OCI-LY3 (cell line): ENCODE data around the gene MFGE8.
"Not testable (repeated sequence)": the region's sequence is repeated elsewhere in the genome, so short reads cannot be mapped to it uniquely, and the experiment has no call there.

ENCODE experiments used
- H2AFZ ChIP-seq: fragments of 200-600, 300-600 bp; shearing (Covaris generic); 2 replicates; pipeline ENCODE4 v1.6.0; 2014; ENCODE audit warnings: antibody characterized with exemption, low read depth, low read length
- H3K27ac ChIP-seq: fragments of 200-600, 300-600 bp; sonication (generic); 2 replicates; pipeline ENCODE4 v1.5.1; 2014; ENCODE audit warnings: mild to moderate bottlenecking, low read length, moderate library complexity, mixed read lengths
- H3K27me3 ChIP-seq: fragments of 200-600, 300-600 bp; sonication (generic); 2 replicates; pipeline ENCODE4 v1.6.1; 2014; ENCODE audit warnings: low read depth, low read length, mixed read lengths
- H3K36me3 ChIP-seq: fragments of 200-600, 300-600 bp; sonication (generic); replicated peaks from 2 replicates; pipeline ENCODE3; 2014; ENCODE audit warnings: low read depth, low read length, mixed read lengths
- H3K4me1 ChIP-seq: fragments of 300-600, 200-600 bp; sonication (generic); 2 replicates; pipeline ENCODE4 v1.6.1; 2014; ENCODE audit warnings: low read length, mixed read lengths
- H3K4me2 ChIP-seq: fragments of 200-600, 300-600 bp; sonication (generic); 2 replicates; pipeline ENCODE4 v1.6.1; 2014; ENCODE audit warnings: low read length, mixed read lengths
- H3K4me3 ChIP-seq: fragments of 300-600, 200-600 bp; sonication (generic); 2 replicates; pipeline ENCODE4 v1.5.1; 2014; ENCODE audit warnings: antibody characterized with exemption, mild to moderate bottlenecking, low read length, moderate library complexity
- H3K79me2 ChIP-seq: fragments of 300-600, 200-600 bp; shearing (Covaris generic); 2 replicates; pipeline ENCODE4 v1.6.1; 2014; ENCODE audit warnings: mild to moderate bottlenecking, low read length, mixed read lengths
- H3K9ac ChIP-seq: fragments of 300-600, 200-600 bp; shearing (Covaris generic); 2 replicates; pipeline ENCODE4 v1.6.0; 2014; ENCODE audit warnings: mild to moderate bottlenecking, low read length, moderate library complexity
- H3K9me3 ChIP-seq: fragments of 200-600, 300-600 bp; shearing (Covaris generic); 2 replicates; pipeline ENCODE4 v1.6.1; 2014; ENCODE audit warnings: low read length, mixed read lengths; ENCODE audit not compliant: insufficient read depth
- H4K20me1 ChIP-seq: fragments of 200-600, 300-600 bp; sonication (generic); 2 replicates; pipeline ENCODE4 v1.6.1; 2016; ENCODE audit warnings: low read length, mixed read lengths; ENCODE audit not compliant: insufficient read depth
- CTCF ChIP-seq: fragments of 200-600, 300-600 bp; sonication (generic); IDR thresholded peaks from 2 replicates; pipeline ENCODE4 v1.5.1; 2014; ENCODE audit warnings: antibody characterized with exemption, low read length, low read depth
- EZH2phosphoT487 ChIP-seq: fragments of 200-600 bp; shearing (Covaris generic); IDR thresholded peaks from 2 replicates; pipeline ENCODE4 v1.6.1; 2018; ENCODE audit warnings: antibody characterized with exemption, mixed run types, low read depth

MFGE8 gene

DNA sequence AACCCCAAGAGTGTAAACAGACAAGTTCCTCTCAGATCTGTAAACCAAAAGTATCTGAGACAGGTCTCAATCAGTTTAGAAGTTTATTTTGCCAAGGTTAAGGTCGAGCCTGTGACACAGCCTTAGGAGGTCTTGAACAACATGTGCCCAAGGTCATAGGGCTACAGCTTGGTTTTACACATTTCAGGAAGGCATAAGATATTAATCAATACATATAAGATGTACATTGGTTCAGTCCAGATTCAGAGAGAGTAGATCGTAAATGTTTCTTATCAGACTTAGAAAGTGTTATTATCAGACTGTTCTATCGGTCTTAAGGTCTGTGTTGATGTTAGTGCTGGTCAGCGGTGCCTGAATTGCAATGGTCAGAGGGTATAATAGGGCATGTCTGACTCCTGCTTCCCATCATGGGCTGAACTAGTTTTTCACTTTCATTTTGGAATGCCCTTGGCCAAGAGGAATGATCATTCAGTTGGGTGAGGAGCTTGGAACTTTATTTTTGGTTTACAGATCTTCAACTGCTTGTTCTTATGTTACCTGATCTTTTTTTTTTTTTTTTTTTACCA is 27.0 kb upstream of the MFGE8 start:
- Histone ChIP-seq H4K20me1 (no peaks in the 10 kb centered on the region), H3K27ac (no peak overlapping the region), H3K79me2 (no peaks in the 10 kb centered on the region), H3K9ac (no peak overlapping the region), H3K4me1 (no peaks in the 10 kb centered on the region), H3K27me3 (no peaks in the 10 kb centered on the region), H3K9me3 (no peaks in the 10 kb centered on the region), H3K4me3 (no peak overlapping the region), H3K4me2 (no peak overlapping the region), H2AFZ (no peak overlapping the region), H3K36me3 (no peaks in the 10 kb centered on the region)
- TF ChIP-seq EZH2phosphoT487 (no peak), CTCF (no peak)

DNA sequence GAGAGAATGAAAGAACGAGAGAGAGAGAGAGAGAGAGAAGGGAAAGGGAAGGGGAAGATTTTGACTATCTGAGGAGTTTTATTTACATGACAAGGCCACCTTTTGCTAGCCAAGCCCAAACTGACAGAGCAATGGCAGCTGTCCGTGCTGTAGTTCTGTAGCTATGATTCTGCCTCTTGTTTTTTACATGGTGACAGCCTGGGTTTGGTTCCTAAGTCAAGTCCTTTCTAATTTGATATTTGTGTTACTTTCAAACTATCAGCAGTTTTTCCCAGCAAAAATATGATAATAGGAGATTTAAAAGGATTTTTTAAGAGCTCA is 26.3 kb upstream of the MFGE8 start:
- Histone ChIP-seq H3K36me3 (no peaks in the 10 kb centered on the region), H3K4me2 (no peak overlapping the region), H3K4me1 (no peaks in the 10 kb centered on the region), H3K4me3 (no peak overlapping the region), H4K20me1 (no peaks in the 10 kb centered on the region), H3K9ac (no peak overlapping the region), H3K9me3 (no peaks in the 10 kb centered on the region), H3K27ac (no peak overlapping the region), H3K27me3 (no peaks in the 10 kb centered on the region), H3K79me2 (no peaks in the 10 kb centered on the region), H2AFZ (no peak overlapping the region)
- no peak for TF ChIP-seq EZH2phosphoT487
- TF ChIP-seq CTCF, result no peak

DNA sequence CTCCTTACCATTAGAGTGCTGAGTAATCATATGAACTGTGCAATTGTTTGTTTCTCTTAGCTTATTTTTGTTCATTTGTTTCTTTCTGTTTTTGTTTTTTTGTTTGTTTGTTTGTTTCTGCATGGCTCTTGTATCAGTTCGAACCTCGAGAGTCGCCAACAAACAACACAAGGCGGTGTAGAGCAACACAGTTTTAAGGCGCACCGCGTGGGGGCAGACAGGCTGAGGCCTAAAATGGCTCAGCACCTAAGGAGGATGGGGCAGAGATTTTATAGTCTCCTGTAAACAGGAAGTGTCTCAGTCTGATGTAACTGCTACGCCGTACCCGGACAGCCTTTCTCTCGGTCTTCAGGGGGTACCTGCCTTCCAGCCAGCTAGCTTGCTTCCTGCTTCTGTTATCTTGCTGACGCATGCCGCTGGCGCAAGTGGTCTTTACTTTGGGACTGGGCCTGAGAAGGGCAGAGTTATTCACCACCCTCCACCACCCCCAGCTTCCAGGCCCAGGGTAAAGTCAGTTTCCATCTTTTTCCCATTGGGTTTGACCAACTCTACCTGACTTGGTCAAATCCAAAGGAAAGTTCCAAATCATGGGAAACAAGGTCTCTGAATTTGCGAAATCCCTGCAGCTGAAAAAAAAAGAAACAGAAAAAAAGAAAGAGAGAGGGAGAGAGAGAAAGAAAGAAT is 25.8 kb upstream of the MFGE8 start:
- Histone ChIP-seq H3K27ac (no peak overlapping the region), H2AFZ (no peak overlapping the region), H4K20me1 (no peaks in the 10 kb centered on the region), H3K4me1 (no peaks in the 10 kb centered on the region), H3K9ac (no peak overlapping the region), H3K79me2 (no peaks in the 10 kb centered on the region), H3K27me3 (no peaks in the 10 kb centered on the region), H3K4me2 (no peak overlapping the region), H3K4me3 (no peak overlapping the region), H3K36me3 (no peaks in the 10 kb centered on the region), H3K9me3 (no peaks in the 10 kb centered on the region)
- TF ChIP-seq EZH2phosphoT487, result no peak
- no peak for TF ChIP-seq CTCF

- H4K20me1 ChIP-seq, H2AFZ ChIP-seq, H3K79me2 ChIP-seq, H3K27ac ChIP-seq, H3K27me3 ChIP-seq, H3K9me3 ChIP-seq, H3K4me1 ChIP-seq, H3K4me3 ChIP-seq, H3K36me3 ChIP-seq, H3K9ac ChIP-seq, H3K4me2 ChIP-seq: not testable (repeated sequence)
Measured at GRCh38 chr15:88934449-88934848, 21.3 kb upstream of the MFGE8 start.
